ENCODE measurements around the gene FASN.

Gene FASN

GRCh38 chr17:82029391-82029790 lies 68.6 kb downstream of the FASN start:
- DNase-seq (ENCODE audit: low spot score), result no peak
- FAIRE-seq, result no peak

DNA sequence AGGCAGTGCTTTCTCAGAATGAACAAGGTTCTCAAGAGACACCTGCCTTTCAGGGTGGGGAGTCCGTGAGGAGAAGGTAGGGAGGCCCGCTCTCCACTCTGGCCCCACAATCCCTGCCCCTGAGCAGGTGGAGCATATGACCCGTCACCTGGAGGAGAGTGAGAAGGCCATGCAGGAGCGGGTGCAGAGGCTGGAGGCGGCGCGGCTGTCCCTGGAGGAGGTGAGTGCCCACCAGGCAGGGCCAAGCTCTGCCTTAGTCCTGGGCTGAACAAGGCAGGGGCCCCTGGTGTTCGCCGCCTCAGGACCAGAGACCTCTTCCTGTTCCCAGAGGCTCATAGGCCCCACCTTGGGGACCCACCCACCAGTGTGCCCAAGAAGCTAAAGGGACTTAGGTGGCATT lies 69.1 kb downstream of the FASN start:
- FAIRE-seq (no peak), DNase-seq (ENCODE audit: low spot score) (no peak)
